Measurements from ENCODE around the gene ARAP3. TPM values are rescaled to one million over a fixed set of nuclear protein-coding genes. Genes with fewer than 3 reads are reported as not detected.
"Not testable (repeated sequence)": the region's sequence is repeated elsewhere in the genome, so short reads cannot be mapped to it uniquely, and the experiment has no call there.

ARAP3 gene
- total RNA-seq, 1 donor: 2.2 TPM

- peak overlapping the region; percentile 53 for H3K27ac ChIP-seq (ENCODE audit: low read depth, low read length)
- H3K36me3 ChIP-seq (ENCODE audit: insufficient read depth, low read length): peaks cover 16% of the 10 kb centered on the region
- peaks cover 32% of the 10 kb centered on the region for H3K4me1 ChIP-seq (ENCODE audit: insufficient read depth, low read length)
- H3K27me3 ChIP-seq (ENCODE audit: insufficient read depth, low read length): no peaks in the 10 kb centered on the region
- H3K9me3 ChIP-seq (ENCODE audit: low read depth, low read length): no peaks in the 10 kb centered on the region
- peak overlapping the region; percentile 84 for H3K4me3 ChIP-seq (ENCODE audit: insufficient read depth, low read length)
- peak overlapping the region; percentile 99 for H3K4me2 ChIP-seq (ENCODE audit: insufficient read depth, low read length)
- DNase-seq (ENCODE audit: insufficient read length, low spot score, missing footprints): no peak
- no peak overlapping the region for H2AFZ ChIP-seq (ENCODE audit: low read length)
- peaks cover 12% of the 10 kb centered on the region for H4K20me1 ChIP-seq (ENCODE audit: insufficient read depth, low read length)
- H3K79me2 ChIP-seq (ENCODE audit: insufficient read depth, low read length): peaks cover 61% of the 10 kb centered on the region
- TF ChIP-seq CTCF (IDR thresholded peaks at IDR 0.05; ENCODE audit: extremely low read depth, low read depth, low read length): no peak
These were observed 64.9 kb downstream of the ARAP3 start for GRCh38 chr5:141617128-141617527.

GRCh38 chr5:141615991-141616720 is 65.9 kb downstream of the ARAP3 start:
- H3K4me3 ChIP-seq (ENCODE audit: insufficient read depth, low read length): no peak overlapping the region
- peak overlapping the region; percentile 99 for H3K4me2 ChIP-seq (ENCODE audit: insufficient read depth, low read length)
- H3K4me1 ChIP-seq (ENCODE audit: insufficient read depth, low read length): peaks cover 32% of the 10 kb centered on the region
- TF ChIP-seq CTCF (IDR thresholded peaks at IDR 0.05; ENCODE audit: extremely low read depth, low read depth, low read length): no peak
- no peaks in the 10 kb centered on the region for H3K27me3 ChIP-seq (ENCODE audit: insufficient read depth, low read length)
- peak overlapping the region; percentile 53 for H3K27ac ChIP-seq (ENCODE audit: low read depth, low read length)
- no peaks in the 10 kb centered on the region for H3K9me3 ChIP-seq (ENCODE audit: low read depth, low read length)
- H3K79me2 ChIP-seq (ENCODE audit: insufficient read depth, low read length): peaks cover 70% of the 10 kb centered on the region
- H4K20me1 ChIP-seq (ENCODE audit: insufficient read depth, low read length): peaks cover 12% of the 10 kb centered on the region
- H3K36me3 ChIP-seq (ENCODE audit: insufficient read depth, low read length): peaks cover 6% of the 10 kb centered on the region
- DNase-seq (ENCODE audit: insufficient read length, low spot score, missing footprints): no peak
- H2AFZ ChIP-seq (ENCODE audit: low read length): no peak overlapping the region

- TF ChIP-seq CTCF (IDR thresholded peaks at IDR 0.05; ENCODE audit: extremely low read depth, low read depth, low read length): no peak
- Histone ChIP-seq H3K27ac (ENCODE audit: low read depth, low read length) (no peak overlapping the region), H3K9me3 (ENCODE audit: low read depth, low read length) (no peaks in the 10 kb centered on the region), H2AFZ (ENCODE audit: low read length) (no peak overlapping the region), H3K4me2 (ENCODE audit: insufficient read depth, low read length) (no peak overlapping the region), H3K36me3 (ENCODE audit: insufficient read depth, low read length) (no peaks in the 10 kb centered on the region), H3K79me2 (ENCODE audit: insufficient read depth, low read length) (peaks cover 95% of the 10 kb centered on the region), H3K4me3 (ENCODE audit: insufficient read depth, low read length) (no peak overlapping the region), H4K20me1 (ENCODE audit: insufficient read depth, low read length) (peaks cover 12% of the 10 kb centered on the region), H3K4me1 (ENCODE audit: insufficient read depth, low read length) (peaks cover 19% of the 10 kb centered on the region), H3K27me3 (ENCODE audit: insufficient read depth, low read length) (no peaks in the 10 kb centered on the region)
- no peak for DNase-seq (ENCODE audit: insufficient read length, low spot score, missing footprints)
These were observed 68.7 kb downstream of the ARAP3 start for GRCh38 chr5:141613344-141613743.

GRCh38 chr5:141611289-141611688 is 70.7 kb downstream of the ARAP3 start:
- Histone ChIP-seq H4K20me1 (ENCODE audit: insufficient read depth, low read length) (peaks cover 2% of the 10 kb centered on the region), H2AFZ (ENCODE audit: low read length) (no peak overlapping the region), H3K9me3 (ENCODE audit: low read depth, low read length) (no peaks in the 10 kb centered on the region), H3K79me2 (ENCODE audit: insufficient read depth, low read length) (peaks cover 91% of the 10 kb centered on the region), H3K36me3 (ENCODE audit: insufficient read depth, low read length) (no peaks in the 10 kb centered on the region), H3K27ac (ENCODE audit: low read depth, low read length) (no peak overlapping the region), H3K4me3 (ENCODE audit: insufficient read depth, low read length) (no peak overlapping the region), H3K27me3 (ENCODE audit: insufficient read depth, low read length) (no peaks in the 10 kb centered on the region), H3K4me2 (ENCODE audit: insufficient read depth, low read length) (no peak overlapping the region), H3K4me1 (ENCODE audit: insufficient read depth, low read length) (peaks cover 4% of the 10 kb centered on the region)
- TF ChIP-seq CTCF (IDR thresholded peaks at IDR 0.05; ENCODE audit: extremely low read depth, low read depth, low read length): no peak
- no peak for DNase-seq (ENCODE audit: insufficient read length, low spot score, missing footprints)

- H2AFZ ChIP-seq (ENCODE audit: low read length); H3K27me3 ChIP-seq (ENCODE audit: insufficient read depth, low read length); H3K9me3 ChIP-seq (ENCODE audit: low read depth, low read length); DNase-seq (ENCODE audit: insufficient read length, low spot score, missing footprints); H3K4me3 ChIP-seq (ENCODE audit: insufficient read depth, low read length); H3K4me2 ChIP-seq (ENCODE audit: insufficient read depth, low read length); H3K36me3 ChIP-seq (ENCODE audit: insufficient read depth, low read length); H4K20me1 ChIP-seq (ENCODE audit: insufficient read depth, low read length); H3K27ac ChIP-seq (ENCODE audit: low read depth, low read length): not testable (repeated sequence)
- Histone ChIP-seq H3K79me2 (ENCODE audit: insufficient read depth, low read length) (peaks cover 84% of the 10 kb centered on the region), H3K4me1 (ENCODE audit: insufficient read depth, low read length) (peaks cover 18% of the 10 kb centered on the region)
These were observed 72.1 kb downstream of the ARAP3 start for GRCh38 chr5:141609921-141610320.
